Measurements from ENCODE around the gene NRN1L.

NRN1L gene

GRCh38 chr16:67922221-67922620, 37.5 kb downstream of the NRN1L start:
- DNase-seq, result no peak

GRCh38 chr16:67922740-67923139, 38.1 kb downstream of the NRN1L start:
- no peak for DNase-seq

DNA sequence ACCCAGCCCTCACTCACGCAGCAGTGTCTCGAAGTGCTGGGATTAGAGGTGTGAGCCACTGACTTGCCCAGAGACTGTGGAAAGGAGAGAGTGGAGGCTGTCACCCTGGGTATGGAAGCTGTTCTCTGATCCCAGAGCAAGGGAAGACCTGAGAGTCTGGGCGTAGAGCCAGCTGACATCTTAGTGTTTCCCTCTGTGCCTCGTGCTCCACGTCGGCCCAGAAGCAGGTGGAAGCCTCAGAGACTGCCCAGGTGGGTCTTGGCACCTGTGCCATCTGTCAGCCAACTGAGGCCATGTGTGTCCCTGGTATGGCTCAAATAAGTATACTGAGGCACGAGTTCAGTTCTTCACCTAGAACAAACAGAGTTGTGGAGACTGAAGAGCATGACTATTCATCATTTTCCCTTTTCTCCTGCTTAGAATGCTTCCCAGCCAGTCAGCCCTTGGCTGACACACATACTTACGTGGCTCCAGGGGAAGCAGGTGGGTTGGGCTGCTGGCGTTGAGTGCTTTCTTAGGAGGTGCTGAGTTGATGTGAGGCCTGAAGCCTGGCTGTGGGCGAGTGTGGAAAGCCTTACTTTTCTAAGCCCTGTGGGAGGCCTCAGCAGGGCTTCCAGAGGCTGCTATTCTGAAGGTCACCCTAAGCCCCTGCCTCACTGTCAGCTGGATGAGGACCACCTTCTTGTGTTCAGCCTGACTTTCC, 38.9 kb downstream of the NRN1L start:
- no peak for DNase-seq

DNA sequence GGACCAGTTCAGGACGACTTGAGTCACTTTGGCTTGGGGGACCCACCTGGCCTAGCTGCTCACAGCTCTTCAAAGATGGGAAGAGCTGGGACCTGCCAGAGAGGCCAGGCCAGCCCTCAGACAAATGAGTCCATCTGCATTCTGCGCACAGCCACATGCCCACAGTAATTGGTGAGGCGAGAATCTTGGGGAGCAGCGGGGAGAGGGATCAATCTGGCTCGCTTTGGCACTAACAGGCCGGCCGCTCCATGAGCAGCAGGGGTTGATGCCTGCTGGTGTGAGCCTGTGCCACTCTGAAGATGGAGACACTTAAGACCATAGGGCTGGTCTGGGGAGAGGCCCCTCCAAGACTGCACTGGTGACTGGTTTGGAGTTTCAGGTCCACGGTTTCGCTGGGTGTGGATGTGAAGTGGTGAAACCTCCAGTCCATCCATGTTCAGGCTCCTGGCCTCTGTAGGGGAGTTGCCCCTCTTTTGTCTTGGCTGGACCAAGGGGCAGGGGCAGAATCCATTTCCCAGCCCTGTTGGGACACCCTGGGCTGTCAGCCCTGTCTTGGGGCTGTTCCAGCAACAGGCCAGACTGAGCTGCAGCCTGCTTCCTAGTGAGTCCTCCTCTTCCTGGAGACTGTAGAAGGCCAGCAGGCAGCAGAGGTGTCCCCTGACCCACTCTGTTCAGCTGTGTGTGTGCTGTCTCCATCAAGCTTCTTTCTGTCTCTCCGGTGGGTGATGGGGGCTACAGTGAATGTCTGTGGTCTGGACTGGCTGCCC, 39.6 kb downstream of the NRN1L start:
- DNase-seq, result no peak

DNA sequence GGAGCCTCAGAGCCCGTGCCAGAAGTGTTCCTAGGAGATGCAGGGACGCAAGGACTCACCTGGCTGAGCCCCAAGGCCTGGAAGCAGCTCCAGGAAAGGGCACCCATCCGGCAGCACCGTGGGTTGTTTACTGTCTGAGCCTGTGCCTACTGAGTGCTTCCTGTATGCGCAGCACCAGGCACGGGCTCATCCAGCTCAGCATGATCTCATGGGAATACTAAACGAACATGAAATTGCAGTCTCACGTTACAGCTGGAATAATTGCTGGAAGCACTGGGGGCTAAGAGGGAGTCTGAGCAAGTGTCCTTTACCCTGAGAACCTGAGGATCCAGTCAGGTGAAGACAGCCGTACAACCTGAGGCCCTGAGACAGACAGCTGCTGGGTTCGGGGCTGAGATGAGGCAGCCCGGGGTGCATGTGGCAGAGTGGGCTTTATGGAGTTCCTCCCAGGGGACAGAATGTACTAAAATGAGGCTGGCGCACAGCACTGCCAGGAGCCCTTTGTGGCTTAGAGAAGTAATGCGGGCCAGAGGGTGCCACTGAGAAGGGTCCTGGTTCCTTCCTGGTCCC, 41.6 kb downstream of the NRN1L start:
- DNase-seq, result peak; percentile 85

- DNase-seq, result no peak
Measured at GRCh38 chr16:67927131-67927941, 42.7 kb downstream of the NRN1L start.

GRCh38 chr16:67928147-67928546, 43.5 kb downstream of the NRN1L start:
- no peak for DNase-seq

GRCh38 chr16:67928561-67929364, 44.1 kb downstream of the NRN1L start:
- DNase-seq, result peak; percentile 68

- DNase-seq, result no peak
Measured at GRCh38 chr16:67930191-67930590, 45.5 kb downstream of the NRN1L start.

DNA sequence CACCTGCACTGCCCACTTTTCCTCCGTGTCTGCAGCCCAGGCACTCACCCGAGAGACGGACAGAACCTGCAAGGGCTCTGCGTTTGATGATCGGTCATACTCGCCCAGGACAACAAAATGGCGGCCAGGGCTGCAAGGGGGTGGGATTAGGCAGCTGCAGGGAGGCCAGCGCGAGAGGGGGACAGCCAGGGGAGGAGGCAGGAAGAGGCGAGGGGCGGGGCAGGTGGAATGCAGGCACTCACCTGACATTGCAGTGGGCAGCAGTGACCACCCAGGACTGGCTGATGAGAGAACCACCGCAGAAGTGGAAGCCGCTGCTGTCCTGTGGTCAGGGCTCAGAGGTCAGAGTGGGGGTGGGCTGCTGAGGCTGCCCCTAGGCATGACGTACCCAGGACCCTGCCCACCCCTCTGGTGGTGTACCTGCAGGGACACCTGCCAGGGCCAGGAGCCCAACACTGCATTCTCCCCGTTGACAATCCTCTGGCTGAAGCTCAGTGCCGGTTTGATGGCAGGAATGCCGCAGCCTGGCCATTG, 46.1 kb downstream of the NRN1L start:
- DNase-seq, result no peak

DNA sequence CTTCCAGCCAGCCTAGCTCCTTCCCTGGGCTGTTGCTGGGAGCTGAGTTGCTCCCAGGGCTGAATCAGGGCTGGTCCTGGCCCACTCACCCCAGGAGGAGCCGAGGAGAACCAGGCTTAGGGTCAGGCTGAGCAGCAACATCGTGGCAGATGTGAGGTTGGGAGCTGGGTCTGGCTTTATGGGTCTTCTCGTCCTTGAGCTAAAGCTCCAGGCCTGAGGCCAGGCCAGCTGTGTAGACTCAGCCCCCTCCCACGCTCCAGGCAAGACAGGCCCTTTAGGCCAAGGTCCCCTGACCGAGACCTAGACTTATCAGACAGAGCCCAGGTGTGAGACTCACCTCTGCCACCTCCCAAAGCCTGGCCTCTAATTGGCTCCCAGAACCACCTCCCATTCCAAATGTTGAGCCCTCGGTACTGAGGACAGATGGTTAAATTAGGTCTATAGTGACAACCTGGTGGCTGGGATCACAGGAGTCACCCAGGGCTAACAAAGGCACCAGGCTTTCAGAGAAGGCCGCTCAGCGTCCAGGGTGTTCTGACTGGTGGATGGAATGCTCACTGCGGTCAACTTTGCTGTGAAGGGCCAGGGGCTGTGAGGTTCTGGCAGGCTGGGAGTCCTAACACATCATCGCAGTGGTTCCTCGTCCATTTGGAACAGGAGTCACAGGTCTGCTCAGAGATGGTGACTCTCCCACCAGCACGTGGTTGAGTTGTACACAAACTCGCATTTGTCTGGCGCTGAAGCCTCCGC, 47.2 kb downstream of the NRN1L start, which contains the start of gene CTRL:
Gene CTRL (minus strand): TSS at position 151 of the 750 bp plus-strand sequence. CDS start 10 bp downstream, at position 141.
- no peak for DNase-seq

DNA sequence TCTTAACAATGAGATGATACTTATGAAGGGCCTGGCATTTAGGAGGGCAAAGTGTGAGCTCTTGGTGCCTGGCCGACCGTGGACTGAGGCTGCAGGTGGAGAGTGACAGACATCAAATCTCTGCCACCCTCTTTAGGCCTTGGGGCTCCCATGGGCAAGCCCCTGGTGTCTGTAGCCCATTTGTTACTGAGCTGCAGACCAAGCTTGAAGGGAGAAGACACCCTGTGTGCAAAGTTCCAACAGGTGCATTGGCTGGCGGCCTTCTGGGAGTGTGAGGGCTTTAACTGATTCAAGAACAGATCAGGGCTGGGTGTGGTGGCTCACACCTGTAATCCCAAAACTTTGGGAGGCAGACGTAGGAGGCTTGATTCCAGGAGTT, 47.8 kb downstream of the NRN1L start:
- no peak for DNase-seq

- no peak for DNase-seq
Measured at GRCh38 chr16:67933805-67934204, 49.1 kb downstream of the NRN1L start.

DNA sequence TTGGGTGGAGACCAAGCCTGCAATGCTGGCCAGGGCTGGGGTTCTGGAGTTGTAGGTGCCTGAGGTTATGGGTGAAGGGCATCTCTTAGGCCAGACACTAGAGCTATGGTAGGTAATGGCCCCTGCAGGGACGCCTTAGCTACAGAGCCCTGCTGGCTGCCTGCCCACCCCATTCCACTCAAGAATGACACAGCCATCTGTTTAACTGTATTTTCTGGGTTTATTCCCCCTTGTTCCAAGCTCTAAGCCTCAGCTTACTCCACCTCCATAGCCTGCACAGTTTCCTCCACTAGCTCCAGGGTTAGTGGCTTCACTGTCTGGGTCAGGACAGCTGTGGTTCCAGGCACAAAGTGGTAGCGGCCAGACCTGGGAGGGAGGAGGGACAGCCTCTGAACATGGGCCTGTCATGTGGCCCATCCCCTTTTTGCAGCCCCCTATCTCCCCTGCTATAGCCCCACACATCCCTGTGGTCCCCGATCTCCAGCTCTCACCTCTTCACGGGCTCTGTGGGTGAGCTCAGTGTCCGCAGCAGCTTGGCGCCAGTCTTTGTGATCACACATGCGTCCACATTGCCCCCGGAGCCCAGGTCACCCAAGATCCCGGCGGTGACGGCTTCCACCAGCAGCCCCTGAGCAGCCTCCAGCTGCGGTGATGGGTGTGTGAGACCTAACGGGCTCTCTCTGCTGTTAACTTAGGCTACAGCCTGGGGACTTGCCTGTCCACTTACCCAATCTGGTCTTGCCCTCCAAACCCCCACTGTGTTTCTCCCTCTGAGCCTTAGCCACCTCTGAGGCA, 49.8 kb downstream of the NRN1L start:
- no peak for DNase-seq

GRCh38 chr16:67935101-67935401, 50.4 kb downstream of the NRN1L start:
- no peak for DNase-seq

DNA sequence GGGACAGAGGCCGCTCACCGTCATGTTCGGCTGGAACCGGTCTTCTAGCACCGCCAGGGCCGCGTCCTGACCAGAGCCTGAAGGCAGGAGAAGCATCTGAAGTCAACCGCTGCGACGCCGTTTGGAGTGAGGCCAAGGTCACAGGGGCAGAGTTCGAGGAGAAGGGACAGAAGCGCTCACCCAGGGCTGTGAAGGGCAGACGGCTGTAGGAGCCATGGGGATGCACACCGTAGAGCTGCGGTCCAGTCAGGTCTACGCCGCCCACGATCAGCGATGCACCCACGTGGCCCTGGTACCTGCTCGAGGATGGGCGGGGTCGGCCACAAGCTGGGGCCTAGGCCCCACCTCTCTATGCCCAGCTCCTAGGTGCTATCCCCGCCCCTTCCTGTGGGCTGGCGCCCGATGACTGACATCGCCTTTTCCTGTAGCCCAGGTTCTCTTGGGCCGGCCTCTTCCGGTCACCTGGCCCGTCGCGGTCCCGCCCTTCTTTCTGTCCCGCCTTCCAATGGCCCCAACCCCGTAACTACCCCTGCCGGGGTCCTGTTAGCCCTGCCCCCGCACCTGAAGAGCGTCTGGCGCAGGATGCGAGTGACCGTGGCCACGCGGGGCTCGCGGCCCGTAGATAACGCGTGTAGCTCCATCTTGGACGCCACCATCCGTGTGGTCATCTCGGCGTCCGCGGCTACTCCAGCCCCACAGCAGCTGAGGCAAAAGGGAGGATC, 50.9 kb downstream of the NRN1L start:
- DNase-seq, result peak; percentile 98
